SK-N-SH treated with all-trans-retinoic acid at 6 μM for 48 hours (cell line): ENCODE measurements around the gene PTPRG.

Experiments
- ATAC-seq: fragments of 200-7000 bp; cut with Tn5 transposase; 3 replicates; pipeline ENCODE4 v1.9.1; 2020; ENCODE audit warnings: mild to moderate bottlenecking, moderate library complexity
- ARNTL ChIP-seq: fragments of 450-650 bp; formaldehyde crosslinking; IDR thresholded peaks from 2 replicates; pipeline ENCODE4 v1.5.0; 2020; ENCODE audit warnings: low read depth, mild to moderate bottlenecking, moderate library complexity, borderline replicate concordance
- BACH2 ChIP-seq: fragments of 250-450 bp; sonication (Bioruptor Pico); IDR thresholded peaks from 2 replicates; pipeline ENCODE4 v1.9.0; 2021; ENCODE audit warnings: mild to moderate bottlenecking, borderline replicate concordance
- CSDC2 ChIP-seq: fragments of 250-450 bp; sonication (Bioruptor Pico); IDR thresholded peaks from 2 replicates; pipeline ENCODE4 v1.5.0; 2020; ENCODE audit warnings: mild to moderate bottlenecking, moderate library complexity
- ESRRG ChIP-seq: fragments of 250-450 bp; sonication (Bioruptor Pico); IDR thresholded peaks from 2 replicates; pipeline ENCODE4 v1.6.1; 2021; ENCODE audit warnings: mild to moderate bottlenecking
- GLIS3 ChIP-seq: fragments of 250-450 bp; sonication (Bioruptor Pico); IDR thresholded peaks from 2 replicates; pipeline ENCODE4 v1.5.0; 2020; ENCODE audit warnings: mild to moderate bottlenecking, moderate library complexity
- ISL1 ChIP-seq: fragments of 250-450 bp; sonication (Bioruptor Pico); IDR thresholded peaks from 2 replicates; pipeline ENCODE4 v2.1.2; 2022; ENCODE audit warnings: mild to moderate bottlenecking, moderate library complexity
- OSR1 ChIP-seq: fragments of 250-450 bp; sonication (Bioruptor Pico); IDR thresholded peaks from 2 replicates; pipeline ENCODE4 v1.8.0; 2022; ENCODE audit warnings: moderate library complexity, mild to moderate bottlenecking, inconsistent platforms
- PATZ1 ChIP-seq: fragments of 250-450 bp; sonication (Bioruptor Pico); IDR thresholded peaks from 2 replicates; pipeline ENCODE4 v1.8.0; 2020; ENCODE audit warnings: mild to moderate bottlenecking, moderate library complexity, borderline replicate concordance
- PPARA ChIP-seq: fragments of 250-450 bp; sonication (Bioruptor Pico); IDR thresholded peaks from 2 replicates; pipeline ENCODE4 v1.5.0; 2020; ENCODE audit warnings: mild to moderate bottlenecking, borderline replicate concordance
- RARB ChIP-seq: fragments of 250-450 bp; sonication (Bioruptor Pico); IDR thresholded peaks from 2 replicates; pipeline ENCODE4 v1.8.0; 2021; ENCODE audit warnings: mild to moderate bottlenecking, moderate library complexity
- SNAI2 ChIP-seq: fragments of 250-450 bp; sonication (Bioruptor Pico); IDR thresholded peaks from 2 replicates; pipeline ENCODE4 v1.5.0; 2020; ENCODE audit warnings: mild to moderate bottlenecking, moderate library complexity
- TCF4 ChIP-seq: fragments of 250-450 bp; sonication (Bioruptor Pico); IDR thresholded peaks from 2 replicates; pipeline ENCODE4 v1.8.0; 2021; ENCODE audit warnings: mild to moderate bottlenecking, moderate library complexity, borderline replicate concordance
- TOX ChIP-seq: fragments of 250-450 bp; sonication (Bioruptor Pico); IDR thresholded peaks from 2 replicates; pipeline ENCODE4 v1.8.0; 2021; ENCODE audit warnings: mild to moderate bottlenecking, moderate library complexity, borderline replicate concordance
- TSHZ2 ChIP-seq: fragments of 250-450 bp; sonication (Bioruptor Pico); IDR thresholded peaks from 2 replicates; pipeline ENCODE4 v1.5.0; 2020; ENCODE audit warnings: mild to moderate bottlenecking, moderate library complexity
- ZC3H10 ChIP-seq: fragments of 250-450 bp; sonication (Bioruptor Pico); IDR thresholded peaks from 2 replicates; pipeline ENCODE4 v1.5.1; 2021; ENCODE audit warnings: mild to moderate bottlenecking, moderate library complexity
- ZFP3 ChIP-seq: fragments of 250-450 bp; sonication (Bioruptor Pico); IDR thresholded peaks from 2 replicates; pipeline ENCODE4 v1.5.0; 2020; ENCODE audit warnings: mild to moderate bottlenecking, moderate library complexity
- ZFP30 ChIP-seq: fragments of 450-650 bp; formaldehyde crosslinking; IDR thresholded peaks from 2 replicates; pipeline ENCODE4 v1.5.0; 2022; ENCODE audit warnings: mild to moderate bottlenecking, moderate library complexity
- ZNF565 ChIP-seq: fragments of 450-650 bp; formaldehyde crosslinking; conservative IDR thresholded peaks from 2 replicates; pipeline ENCODE4 v1.5.0; 2020; ENCODE audit warnings: low read depth, mild to moderate bottlenecking, moderate library complexity
- ZNF70 ChIP-seq: fragments of 450-650 bp; formaldehyde crosslinking; IDR thresholded peaks from 2 replicates; pipeline ENCODE4 v1.5.0; 2020; ENCODE audit warnings: mild to moderate bottlenecking, moderate library complexity
- ZNF8 ChIP-seq: fragments of 450-650 bp; formaldehyde crosslinking; IDR thresholded peaks from 2 replicates; pipeline ENCODE4 v1.5.0; 2020; ENCODE audit warnings: mild to moderate bottlenecking, moderate library complexity
- TF ChIP-seq, protein P1 (sequence below): fragments of 250-450 bp; sonication (Bioruptor Pico); IDR thresholded peaks from 2 replicates; pipeline ENCODE4 v1.5.1; 2020; ENCODE audit warnings: low read depth, mild to moderate bottlenecking, moderate library complexity
- TF ChIP-seq, protein P2 (sequence below): fragments of 250-450 bp; sonication (Bioruptor Pico); IDR thresholded peaks from 2 replicates; pipeline ENCODE4 v1.8.0; 2021; ENCODE audit warnings: low read depth, mild to moderate bottlenecking, moderate library complexity, borderline replicate concordance
- TF ChIP-seq, protein P3 (sequence below): fragments of 250-450 bp; sonication (Bioruptor Pico); IDR thresholded peaks from 2 replicates; pipeline ENCODE4 v1.5.1; 2021; ENCODE audit warnings: mild to moderate bottlenecking, moderate library complexity

The PTPRG gene

DNA sequence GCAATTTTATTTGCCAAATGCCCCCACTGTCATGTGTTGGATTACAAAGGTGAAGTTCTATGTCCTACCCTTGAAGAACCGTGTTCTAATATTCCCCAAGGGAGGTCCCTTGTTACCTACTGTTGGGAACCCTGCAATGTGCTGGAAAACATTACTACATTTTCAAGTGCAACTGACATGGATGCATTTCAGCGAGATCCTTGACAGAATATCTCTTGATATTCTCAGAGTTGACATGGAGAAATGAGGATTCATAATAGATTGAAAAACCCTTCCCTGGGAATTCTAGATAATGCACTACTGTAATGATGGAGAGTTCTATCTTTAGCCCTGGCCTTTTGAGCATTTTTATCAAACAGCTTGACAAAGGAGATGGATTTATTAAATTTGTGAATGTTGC is 414.6 kb downstream of the PTPRG start (continued):
- TF ChIP-seq, protein P1, sequence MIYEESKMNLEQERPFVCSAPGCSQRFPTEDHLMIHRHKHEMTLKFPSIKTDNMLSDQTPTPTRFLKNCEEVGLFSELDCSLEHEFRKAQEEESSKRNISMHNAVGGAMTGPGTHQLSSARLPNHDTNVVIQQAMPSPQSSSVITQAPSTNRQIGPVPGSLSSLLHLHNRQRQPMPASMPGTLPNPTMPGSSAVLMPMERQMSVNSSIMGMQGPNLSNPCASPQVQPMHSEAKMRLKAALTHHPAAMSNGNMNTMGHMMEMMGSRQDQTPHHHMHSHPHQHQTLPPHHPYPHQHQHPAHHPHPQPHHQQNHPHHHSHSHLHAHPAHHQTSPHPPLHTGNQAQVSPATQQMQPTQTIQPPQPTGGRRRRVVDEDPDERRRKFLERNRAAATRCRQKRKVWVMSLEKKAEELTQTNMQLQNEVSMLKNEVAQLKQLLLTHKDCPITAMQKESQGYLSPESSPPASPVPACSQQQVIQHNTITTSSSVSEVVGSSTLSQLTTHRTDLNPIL = no peak
- TF ChIP-seq TOX (CRISPR knock-in tag) (no peak), ZNF565 (CRISPR knock-in tag) (no peak), PATZ1 (CRISPR knock-in tag) (no peak), RARB (no peak), BACH2 (CRISPR knock-in tag) (no peak), ARNTL (CRISPR knock-in tag) (no peak)
- TF ChIP-seq, protein P2, sequence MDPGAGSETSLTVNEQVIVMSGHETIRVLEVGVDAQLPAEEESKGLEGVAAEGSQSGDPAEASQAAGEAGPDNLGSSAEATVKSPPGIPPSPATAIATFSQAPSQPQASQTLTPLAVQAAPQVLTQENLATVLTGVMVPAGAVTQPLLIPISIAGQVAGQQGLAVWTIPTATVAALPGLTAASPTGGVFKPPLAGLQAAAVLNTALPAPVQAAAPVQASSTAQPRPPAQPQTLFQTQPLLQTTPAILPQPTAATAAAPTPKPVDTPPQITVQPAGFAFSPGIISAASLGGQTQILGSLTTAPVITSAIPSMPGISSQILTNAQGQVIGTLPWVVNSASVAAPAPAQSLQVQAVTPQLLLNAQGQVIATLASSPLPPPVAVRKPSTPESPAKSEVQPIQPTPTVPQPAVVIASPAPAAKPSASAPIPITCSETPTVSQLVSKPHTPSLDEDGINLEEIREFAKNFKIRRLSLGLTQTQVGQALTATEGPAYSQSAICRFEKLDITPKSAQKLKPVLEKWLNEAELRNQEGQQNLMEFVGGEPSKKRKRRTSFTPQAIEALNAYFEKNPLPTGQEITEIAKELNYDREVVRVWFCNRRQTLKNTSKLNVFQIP (CRISPR knock-in tag) = no peak

- no peak for ATAC-seq
- TF ChIP-seq PPARA (CRISPR knock-in tag) = no peak
These were observed 417.4 kb downstream of the PTPRG start for GRCh38 chr3:61978460-61979419.

DNA sequence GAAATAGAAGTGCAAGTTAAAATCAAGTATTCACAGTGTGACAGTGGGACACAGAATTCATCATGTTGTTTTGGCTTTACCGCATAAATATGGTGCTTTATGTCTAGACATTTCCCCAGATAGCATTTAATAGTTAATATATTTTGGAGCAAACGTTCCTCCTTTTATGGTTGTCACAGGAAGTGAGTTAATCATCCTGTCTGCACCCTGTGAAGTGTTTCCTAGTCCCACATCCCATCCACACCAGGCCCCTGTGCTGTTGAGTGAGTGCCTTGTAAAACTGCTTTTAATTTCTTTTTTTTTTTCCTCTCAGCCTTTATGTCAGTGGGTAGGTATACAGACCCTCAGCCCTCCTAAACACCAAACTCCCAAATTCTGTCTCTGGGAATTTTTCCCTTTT is 418.3 kb downstream of the PTPRG start:
- peak; percentile 32; the same call in 1 of the 3 replicates for ATAC-seq
- no peak for TF ChIP-seq CSDC2 (CRISPR knock-in tag)
- TF ChIP-seq RARB = no peak
- TF ChIP-seq ZNF70 (CRISPR knock-in tag) = no peak
- no peak for TF ChIP-seq SNAI2 (CRISPR knock-in tag)
- no peak for TF ChIP-seq ARNTL (CRISPR knock-in tag)
- no peak for TF ChIP-seq ZFP3

GRCh38 chr3:61980041-61980440 is 418.7 kb downstream of the PTPRG start:
- ATAC-seq = no peak
- no peak for TF ChIP-seq TSHZ2 (CRISPR knock-in tag)
- no peak for TF ChIP-seq RARB
- TF ChIP-seq ZFP30 (CRISPR knock-in tag) = no peak
- no peak for TF ChIP-seq ZC3H10 (CRISPR knock-in tag)
- no peak for TF ChIP-seq GLIS3
- TF ChIP-seq ZNF8 (CRISPR knock-in tag) = no peak
- no peak for TF ChIP-seq ZFP3
- TF ChIP-seq ZNF565 (CRISPR knock-in tag) = no peak
- TF ChIP-seq ARNTL (CRISPR knock-in tag) = no peak
- TF ChIP-seq, protein P3, sequence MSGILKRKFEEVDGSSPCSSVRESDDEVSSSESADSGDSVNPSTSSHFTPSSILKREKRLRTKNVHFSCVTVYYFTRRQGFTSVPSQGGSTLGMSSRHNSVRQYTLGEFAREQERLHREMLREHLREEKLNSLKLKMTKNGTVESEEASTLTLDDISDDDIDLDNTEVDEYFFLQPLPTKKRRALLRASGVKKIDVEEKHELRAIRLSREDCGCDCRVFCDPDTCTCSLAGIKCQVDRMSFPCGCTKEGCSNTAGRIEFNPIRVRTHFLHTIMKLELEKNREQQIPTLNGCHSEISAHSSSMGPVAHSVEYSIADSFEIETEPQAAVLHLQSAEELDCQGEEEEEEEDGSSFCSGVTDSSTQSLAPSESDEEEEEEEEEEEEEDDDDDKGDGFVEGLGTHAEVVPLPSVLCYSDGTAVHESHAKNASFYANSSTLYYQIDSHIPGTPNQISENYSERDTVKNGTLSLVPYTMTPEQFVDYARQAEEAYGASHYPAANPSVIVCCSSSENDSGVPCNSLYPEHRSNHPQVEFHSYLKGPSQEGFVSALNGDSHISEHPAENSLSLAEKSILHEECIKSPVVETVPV = no peak
- no peak for TF ChIP-seq CSDC2 (CRISPR knock-in tag)
- no peak for TF ChIP-seq ESRRG (CRISPR knock-in tag)
- TF ChIP-seq, protein P1 = no peak
- TF ChIP-seq ZNF70 (CRISPR knock-in tag) = no peak
- no peak for TF ChIP-seq TOX (CRISPR knock-in tag)
- TF ChIP-seq TCF4 (CRISPR knock-in tag) = no peak
- TF ChIP-seq PATZ1 (CRISPR knock-in tag) = no peak
- no peak for TF ChIP-seq ISL1
- TF ChIP-seq OSR1 (CRISPR knock-in tag) = no peak
